ENCODE data around the gene FGF8. TPM values are rescaled to one million over a fixed set of nuclear protein-coding genes. Genes with fewer than 3 reads are reported as not detected.

The FGF8 gene
- total and polyA plus RNA-seq, 2 of the 13 experiments (the other 11 are each of a cell fraction or from before 2014, with no cell fraction given), result not detected

DNA sequence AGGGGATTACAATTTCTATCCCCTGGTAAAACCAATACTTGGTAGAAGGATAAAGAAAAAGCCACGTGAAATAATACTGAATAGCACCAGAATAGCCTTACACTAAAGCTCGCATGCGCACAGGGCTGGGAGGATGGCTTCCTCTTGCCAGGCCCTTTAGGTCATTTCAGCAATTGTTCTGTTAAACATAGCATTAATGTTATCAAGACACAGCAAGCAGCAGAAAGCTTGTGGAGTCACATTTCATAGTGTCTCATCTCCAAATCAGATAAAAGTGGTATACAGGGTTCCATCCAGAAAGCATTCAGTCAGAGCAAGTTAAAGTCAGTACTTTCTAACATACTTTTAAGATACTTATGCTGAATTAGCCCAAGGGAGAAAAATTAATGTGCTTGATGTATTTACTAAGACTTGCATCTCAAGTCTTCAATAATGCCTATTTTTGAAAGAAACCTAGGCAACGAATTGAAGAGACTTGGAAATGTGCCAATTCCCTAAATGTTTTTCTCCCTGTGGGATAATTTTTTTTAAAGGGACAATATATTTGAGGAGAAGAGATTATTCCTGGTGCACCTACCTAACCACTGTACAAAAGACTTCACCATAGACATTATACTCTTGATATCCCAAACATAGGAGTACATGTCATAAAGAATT lies 21.6 kb upstream of the FGF8 start:
- FAIRE-seq (no peak), DNase-seq (ENCODE audit: low spot score) (no peak), ATAC-seq (no peak)
- WGBS (ENCODE audit: low lambda C conversion rate), result 93% methylated on average over 4 of the region's 4 CpGs
- TF ChIP-seq KDM3A (CRISPR knock-in tag; IDR thresholded peaks at IDR 0.05; ENCODE audit: low read depth) (no peak), ZNF251 (CRISPR knock-in tag; IDR thresholded peaks at IDR 0.05) (no peak), ZNF550 (CRISPR knock-in tag; IDR thresholded peaks at IDR 0.05; ENCODE audit: borderline replicate concordance) (no peak), SP140L (CRISPR knock-in tag; IDR thresholded peaks at IDR 0.05; ENCODE audit: borderline replicate concordance) (no peak), BCL6 (CRISPR knock-in tag; IDR thresholded peaks at IDR 0.05) (no peak), THAP7 (CRISPR knock-in tag; IDR thresholded peaks at IDR 0.05) (no peak), ETV5 (CRISPR knock-in tag; IDR thresholded peaks at IDR 0.05; ENCODE audit: borderline replicate concordance) (no peak), CREBL2 (CRISPR knock-in tag; IDR thresholded peaks at IDR 0.05; ENCODE audit: borderline replicate concordance) (no peak), IRX3 (CRISPR knock-in tag; IDR thresholded peaks at IDR 0.05; ENCODE audit: borderline replicate concordance, low read depth) (no peak), ZNF577 (CRISPR knock-in tag; IDR thresholded peaks at IDR 0.05; ENCODE audit: borderline replicate concordance, low read depth) (no peak), SP5 (CRISPR knock-in tag; IDR thresholded peaks at IDR 0.05; ENCODE audit: borderline replicate concordance, low read depth) (no peak), NR2F1 (CRISPR knock-in tag; IDR thresholded peaks at IDR 0.05) (no peak), YY1 (IDR thresholded peaks at IDR 0.05; ENCODE audit: insufficient read depth, insufficient replicate concordance, low read depth, low read length) (no peak)
- H3K9ac ChIP-seq (ENCODE audit: insufficient read depth, low read depth, low read length), result no peak overlapping the region
- no peaks in the 10 kb centered on the region for H4K20me1 ChIP-seq (ENCODE audit: insufficient read depth, low read length)
- ChIA-PET POLR2A (no interaction called here), CTCF (ENCODE audit: low intra/inter-chr PET ratio, low total read pairs) (no interaction called here)
- H3K9me3 ChIP-seq (ENCODE audit: low read length), result no peaks in the 10 kb centered on the region
- H3K36me3 ChIP-seq (replicated peaks in 1 of 2; ENCODE audit: control insufficient read depth in 1 of 2, insufficient read depth in 2 of 2, low read length in 2 of 2), result peaks cover 31 to 78% of the 10 kb centered on the region in 2 experiments
- no peaks in the 10 kb centered on the region for H3K79me2 ChIP-seq (ENCODE audit: insufficient read depth, low read length)
- BruUV-seq (replicated peaks), result TSS peak; percentile 23
- no peak overlapping the region for H3K27ac ChIP-seq (ENCODE audit: extremely low read length, insufficient read depth, low read length)
- no peaks in the 10 kb centered on the region for H3K27me3 ChIP-seq (ENCODE audit: control insufficient read depth in 1 of 2, insufficient read depth in 2 of 2, low read length in 2 of 2)
- no peak overlapping the region for H3K4me3 ChIP-seq (replicated peaks in 1 of 3; ENCODE audit: insufficient read depth in 1 of 3, low read depth in 2 of 3, low read length in 3 of 3)
- H3K4me1 ChIP-seq (ENCODE audit: insufficient read depth, low read length), result no peaks in the 10 kb centered on the region
- intact Hi-C loops (cut with micrococcal nuclease; ENCODE audit: unreplicated experiment), result no loop called here
- no peak overlapping the region for H3K4me2 ChIP-seq (ENCODE audit: low read depth, low read length)
- in situ Hi-C loops (cut with HindIII; ENCODE audit: extremely low pct_ligation_motif_present, low pct_unique_long_range_greater_than_20kb), result no loop called here
- no peak overlapping the region for H2AFZ ChIP-seq (ENCODE audit: low read length)
